ENCODE data around the gene PTPN9. TPM values are rescaled to one million over a fixed set of nuclear protein-coding genes. Genes with fewer than 3 reads are reported as not detected.
"Not testable (repeated sequence)": the region's sequence is repeated elsewhere in the genome, so short reads cannot be mapped to it uniquely, and the experiment has no call there.

PTPN9 gene
- total RNA-seq, 4 donors from 2014 or later: 16.3 to 30.6 (median 25.0) TPM

- Histone ChIP-seq H3K27ac (no peak overlapping the region), H3K27me3 (no peaks in the 10 kb centered on the region), H3K4me3 (no peak overlapping the region), H3K9me3 (no peaks in the 10 kb centered on the region), H3K4me1 (peaks cover 0 to 15% (median 0%) of the 10 kb centered on the region in 3 donors), H3K36me3 (peaks cover 0 to 4% of the 10 kb centered on the region in 2 donors)
- WGBS, 2 donors (ENCODE audit: low coverage in 1 of 2): 25 to 40% methylated on average over 1 to 2 of the region's 5 CpGs
- ATAC-seq: no peak
- TF ChIP-seq POLR2A (IDR thresholded peaks at IDR 0.05) (no peak), EP300 (IDR thresholded peaks at IDR 0.05) (no peak), POLR2AphosphoS5 (IDR thresholded peaks at IDR 0.05) (no peak), CTCF (IDR thresholded peaks at IDR 0.05) (no peak)
Observed at GRCh38 chr15:75583701-75584100, 4.6 kb upstream of the PTPN9 start.

GRCh38 chr15:75582943-75583342 is 3.8 kb upstream of the PTPN9 start:
- not testable (repeated sequence) for H3K27ac ChIP-seq, H3K4me3 ChIP-seq, H3K36me3 ChIP-seq, H3K27me3 ChIP-seq, H3K9me3 ChIP-seq, ATAC-seq
- H3K4me1 ChIP-seq: peaks cover 0 to 15% (median 0%) of the 10 kb centered on the region in 3 donors
- WGBS, 2 donors (ENCODE audit: low coverage in 1 of 2): 82 to 94% methylated on average over 2 to 5 of the region's 5 CpGs

- H3K4me1 ChIP-seq: peaks cover 0 to 32% (median 9%) of the 10 kb centered on the region in 3 donors
- no peaks in the 10 kb centered on the region for H3K9me3 ChIP-seq
- no peaks in the 10 kb centered on the region for H3K36me3 ChIP-seq
- WGBS, 2 donors (ENCODE audit: low coverage in 1 of 2): 0 to 2% methylated on average over 4 to 11 of the region's 77 CpGs
- H3K4me3 ChIP-seq: peak overlapping the region; percentile 71 to 97
- TF ChIP-seq POLR2AphosphoS5 (IDR thresholded peaks at IDR 0.05) (no peak), CTCF (IDR thresholded peaks at IDR 0.05) (peak in 1 of 4 experiments; percentile 8)
- H3K27me3 ChIP-seq: no peaks in the 10 kb centered on the region
- peak overlapping the region; percentile 64 to 93 (median 93) for H3K27ac ChIP-seq
- ATAC-seq: peak; percentile 65
Observed at GRCh38 chr15:75578173-75578947, 755 bp downstream of the PTPN9 start.

- TF ChIP-seq POLR2AphosphoS5 (IDR thresholded peaks at IDR 0.05) (peak; percentile 17), POLR2A (IDR thresholded peaks at IDR 0.05) (no peak)
- Histone ChIP-seq H3K4me3 (peak overlapping the region; percentile 71 to 97), H3K9me3 (no peaks in the 10 kb centered on the region), H3K27me3 (no peaks in the 10 kb centered on the region), H3K27ac (peak overlapping the region; percentile 64 to 93 (median 93)), H3K36me3 (no peaks in the 10 kb centered on the region), H3K4me1 (peaks cover 0 to 35% (median 14%) of the 10 kb centered on the region in 3 donors)
- ATAC-seq: no peak
- 2% methylated on average over 9 to 13 of the region's 13 CpGs for WGBS, 2 donors (ENCODE audit: low coverage in 1 of 2)
Observed at GRCh38 chr15:75577401-75578172, 1.5 kb downstream of the PTPN9 start.

- WGBS, 2 donors (ENCODE audit: low coverage in 1 of 2): 93 to 98% methylated on average over 4 of the region's 5 CpGs
- no peak for ATAC-seq
- TF ChIP-seq CTCF (IDR thresholded peaks at IDR 0.05) (no peak), EP300 (IDR thresholded peaks at IDR 0.05) (no peak), POLR2AphosphoS5 (IDR thresholded peaks at IDR 0.05) (no peak), POLR2A (IDR thresholded peaks at IDR 0.05) (no peak)
- no peaks in the 10 kb centered on the region for H3K9me3 ChIP-seq
- H3K36me3 ChIP-seq: no peaks in the 10 kb centered on the region
- peaks cover 0 to 40% (median 14%) of the 10 kb centered on the region in 3 donors for H3K4me1 ChIP-seq
- no peaks in the 10 kb centered on the region for H3K27me3 ChIP-seq
- no peak overlapping the region for H3K27ac ChIP-seq
- H3K4me3 ChIP-seq: no peak overlapping the region
Observed at GRCh38 chr15:75573648-75574384, 5.3 kb downstream of the PTPN9 start.

Data from gastroesophageal sphincter (tissue), 4 donors.